ENCODE data around the gene FARSB.

GRCh38 chr2:222641336-222641735, 14.6 kb downstream of the FARSB start:
- no peak for TF ChIP-seq EZH2 (IDR thresholded peaks at IDR 0.05; ENCODE audit: low read length, missing control alignments)
- TF ChIP-seq CTCF (conservative IDR thresholded peaks at IDR 0.05 in 1 of 2, IDR thresholded peaks at IDR 0.05 in 1 of 2; ENCODE audit: low read depth in 1 of 2, low read length in 2 of 2) = no peak

All from fibroblast of lung (primary cell).